Inflammatory macrophage treated with lipopolysaccharide for 4 hours (primary cell): Measurements from ENCODE around the gene MNAT1.
A peak's percentile ranks its signal among the peaks of the same experiment; 100 is the strongest.
"Not testable (repeated sequence)": the region's sequence is repeated elsewhere in the genome, so short reads cannot be mapped to it uniquely, and the experiment has no call there.

ENCODE experiments used
- DNase-seq: peaks from one replicate; pipeline ENCODE4 v3.0.0-alpha.2; 2020

MNAT1 gene

GRCh38 chr14:60738843-60739508 lies 4.4 kb downstream of the MNAT1 start:
- DNase-seq, result no peak

GRCh38 chr14:60744566-60744965 lies 10.0 kb downstream of the MNAT1 start:
- DNase-seq, result no peak

GRCh38 chr14:60753264-60754119 lies 18.9 kb downstream of the MNAT1 start:
- DNase-seq, result peak; percentile 83

GRCh38 chr14:60756847-60757246 lies 22.3 kb downstream of the MNAT1 start:
- DNase-seq, result no peak

- peak; percentile 34 for DNase-seq
These were observed 23.0 kb downstream of the MNAT1 start for GRCh38 chr14:60757567-60758002.

GRCh38 chr14:60758885-60759284 lies 24.3 kb downstream of the MNAT1 start:
- DNase-seq, result no peak

GRCh38 chr14:60760209-60760608 lies 25.6 kb downstream of the MNAT1 start:
- DNase-seq, result no peak

- DNase-seq, result no peak
These were observed 26.2 kb downstream of the MNAT1 start for GRCh38 chr14:60760644-60761364.

GRCh38 chr14:60768602-60769001 lies 34.0 kb downstream of the MNAT1 start:
- no peak for DNase-seq

GRCh38 chr14:60771117-60771516 lies 36.6 kb downstream of the MNAT1 start:
- DNase-seq, result no peak

GRCh38 chr14:60773558-60773957 lies 39.0 kb downstream of the MNAT1 start:
- DNase-seq, result no peak

GRCh38 chr14:60775296-60775695 lies 40.7 kb downstream of the MNAT1 start:
- no peak for DNase-seq

- no peak for DNase-seq
These were observed 43.5 kb downstream of the MNAT1 start for GRCh38 chr14:60777856-60778578.

- DNase-seq, result not testable (repeated sequence)
These were observed 45.4 kb downstream of the MNAT1 start for GRCh38 chr14:60779745-60780514.

GRCh38 chr14:60780558-60780957 lies 46.0 kb downstream of the MNAT1 start:
- DNase-seq, result not testable (repeated sequence)

- DNase-seq, result no peak
These were observed 52.3 kb downstream of the MNAT1 start for GRCh38 chr14:60786905-60787304.

- DNase-seq, result no peak
These were observed 55.1 kb downstream of the MNAT1 start for GRCh38 chr14:60789656-60790055.

- no peak for DNase-seq
These were observed 56.3 kb downstream of the MNAT1 start for GRCh38 chr14:60790850-60791249.

GRCh38 chr14:60796434-60796833 lies 61.9 kb downstream of the MNAT1 start:
- no peak for DNase-seq

- no peak for DNase-seq
These were observed 65.8 kb downstream of the MNAT1 start for GRCh38 chr14:60800409-60800808.

GRCh38 chr14:60803871-60804270 lies 69.3 kb downstream of the MNAT1 start:
- DNase-seq, result no peak

- DNase-seq, result no peak
These were observed 71.4 kb downstream of the MNAT1 start for GRCh38 chr14:60805841-60806430.
